Osteoblast (primary cell): Measurements from ENCODE around the gene CFAP90. TPM values are rescaled to one million over a fixed set of nuclear protein-coding genes. Genes with fewer than 3 reads are reported as not detected.

Experiments
- DNase-seq: peaks from one replicate; pipeline ENCODE4 v3.0.0; 2011; ENCODE audit warnings: low spot score, mixed read lengths; ENCODE audit not compliant: insufficient read length; ENCODE audit errors: missing footprints
- H2AFZ ChIP-seq: 2 replicates; pipeline ENCODE4 v1.6.0; 2011; ENCODE audit warnings: mild to moderate bottlenecking, low read length
- H3K27ac ChIP-seq: 2 replicates; pipeline ENCODE4 v1.5.1; 2011; ENCODE audit warnings: mild to moderate bottlenecking, low read depth, low read length, moderate library complexity
- H3K27me3 ChIP-seq: 2 replicates; pipeline ENCODE4 v1.6.0; 2012; ENCODE audit warnings: mild to moderate bottlenecking, control low read depth, inconsistent platforms, low read length, moderate library complexity; ENCODE audit not compliant: insufficient read depth
- H3K36me3 ChIP-seq: 2 replicates; pipeline ENCODE4 v1.5.1; 2011; ENCODE audit warnings: mild to moderate bottlenecking, low read length, control low read depth, moderate library complexity; ENCODE audit not compliant: insufficient read depth
- H3K4me1 ChIP-seq: 2 replicates; pipeline ENCODE4 v1.5.1; 2011; ENCODE audit warnings: mild to moderate bottlenecking, low read length, control low read depth, moderate library complexity; ENCODE audit not compliant: insufficient read depth
- H3K4me2 ChIP-seq: 2 replicates; pipeline ENCODE4 v1.6.0; 2011; ENCODE audit warnings: mild to moderate bottlenecking, low read length; ENCODE audit not compliant: insufficient read depth
- H3K4me3 ChIP-seq: fragments of 200-600 bp; sonication (generic); 3 replicates; pipeline ENCODE4 v1.5.1; 2012; ENCODE audit warnings: mild to moderate bottlenecking, low read length, inconsistent platforms; ENCODE audit not compliant: insufficient read depth
- H3K79me2 ChIP-seq: 2 replicates; pipeline ENCODE4 v1.6.0; 2012; ENCODE audit warnings: mild to moderate bottlenecking, low read length, control low read depth, inconsistent platforms; ENCODE audit not compliant: insufficient read depth
- H3K9me3 ChIP-seq: 2 replicates; pipeline ENCODE4 v1.5.1; 2011; ENCODE audit warnings: low read depth, low read length, control low read depth
- H4K20me1 ChIP-seq: 2 replicates; pipeline ENCODE4 v1.6.0; 2012; ENCODE audit warnings: mild to moderate bottlenecking, low read length, control low read depth; ENCODE audit not compliant: insufficient read depth
- total RNA-seq: library from RNA; depleted of rRNA; stranded (reverse); fragments of >200 nt; gene quantifications from 2 replicates; pipeline ENCODE4 v1.2.3, GENCODE V29; 2012
- TF ChIP-seq, protein P1 (sequence below): IDR thresholded peaks from 2 replicates; pipeline ENCODE4 v1.5.1; 2011; ENCODE audit warnings: mild to moderate bottlenecking, low read depth, low read length, moderate library complexity; ENCODE audit errors: extremely low read depth

Gene CFAP90
- total RNA-seq, 1 donor: 1.1 TPM

DNA sequence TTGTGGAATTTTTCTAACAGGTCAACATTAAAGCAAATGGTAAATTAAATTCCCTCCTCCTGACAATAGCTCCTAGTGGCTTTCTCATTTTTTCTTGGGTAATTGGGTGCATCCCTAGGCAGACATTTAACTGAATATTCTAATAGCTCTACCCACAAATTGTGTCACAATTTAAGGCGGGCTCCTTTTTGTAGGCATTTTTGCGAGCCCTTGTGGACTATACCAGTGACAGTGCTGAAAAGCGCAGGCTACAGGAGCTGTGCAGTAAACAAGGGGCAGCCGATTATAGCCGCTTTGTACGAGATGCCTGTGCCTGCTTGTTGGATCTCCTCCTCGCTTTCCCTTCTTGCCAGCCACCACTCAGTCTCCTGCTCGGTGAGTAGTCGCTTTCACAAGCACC is 38.0 kb upstream of the CFAP90 start:
- H3K79me2 ChIP-seq: no peaks in the 10 kb centered on the region
- no peak overlapping the region for H3K4me2 ChIP-seq
- peaks cover 55% of the 10 kb centered on the region for H3K36me3 ChIP-seq
- H3K27me3 ChIP-seq: no peaks in the 10 kb centered on the region
- no peak overlapping the region for H3K27ac ChIP-seq
- DNase-seq: no peak
- no peak overlapping the region for H3K4me3 ChIP-seq
- H4K20me1 ChIP-seq: no peaks in the 10 kb centered on the region
- no peaks in the 10 kb centered on the region for H3K4me1 ChIP-seq
- no peaks in the 10 kb centered on the region for H3K9me3 ChIP-seq
- no peak overlapping the region for H2AFZ ChIP-seq
- TF ChIP-seq, protein P1, sequence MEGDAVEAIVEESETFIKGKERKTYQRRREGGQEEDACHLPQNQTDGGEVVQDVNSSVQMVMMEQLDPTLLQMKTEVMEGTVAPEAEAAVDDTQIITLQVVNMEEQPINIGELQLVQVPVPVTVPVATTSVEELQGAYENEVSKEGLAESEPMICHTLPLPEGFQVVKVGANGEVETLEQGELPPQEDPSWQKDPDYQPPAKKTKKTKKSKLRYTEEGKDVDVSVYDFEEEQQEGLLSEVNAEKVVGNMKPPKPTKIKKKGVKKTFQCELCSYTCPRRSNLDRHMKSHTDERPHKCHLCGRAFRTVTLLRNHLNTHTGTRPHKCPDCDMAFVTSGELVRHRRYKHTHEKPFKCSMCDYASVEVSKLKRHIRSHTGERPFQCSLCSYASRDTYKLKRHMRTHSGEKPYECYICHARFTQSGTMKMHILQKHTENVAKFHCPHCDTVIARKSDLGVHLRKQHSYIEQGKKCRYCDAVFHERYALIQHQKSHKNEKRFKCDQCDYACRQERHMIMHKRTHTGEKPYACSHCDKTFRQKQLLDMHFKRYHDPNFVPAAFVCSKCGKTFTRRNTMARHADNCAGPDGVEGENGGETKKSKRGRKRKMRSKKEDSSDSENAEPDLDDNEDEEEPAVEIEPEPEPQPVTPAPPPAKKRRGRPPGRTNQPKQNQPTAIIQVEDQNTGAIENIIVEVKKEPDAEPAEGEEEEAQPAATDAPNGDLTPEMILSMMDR: no peak

DNA sequence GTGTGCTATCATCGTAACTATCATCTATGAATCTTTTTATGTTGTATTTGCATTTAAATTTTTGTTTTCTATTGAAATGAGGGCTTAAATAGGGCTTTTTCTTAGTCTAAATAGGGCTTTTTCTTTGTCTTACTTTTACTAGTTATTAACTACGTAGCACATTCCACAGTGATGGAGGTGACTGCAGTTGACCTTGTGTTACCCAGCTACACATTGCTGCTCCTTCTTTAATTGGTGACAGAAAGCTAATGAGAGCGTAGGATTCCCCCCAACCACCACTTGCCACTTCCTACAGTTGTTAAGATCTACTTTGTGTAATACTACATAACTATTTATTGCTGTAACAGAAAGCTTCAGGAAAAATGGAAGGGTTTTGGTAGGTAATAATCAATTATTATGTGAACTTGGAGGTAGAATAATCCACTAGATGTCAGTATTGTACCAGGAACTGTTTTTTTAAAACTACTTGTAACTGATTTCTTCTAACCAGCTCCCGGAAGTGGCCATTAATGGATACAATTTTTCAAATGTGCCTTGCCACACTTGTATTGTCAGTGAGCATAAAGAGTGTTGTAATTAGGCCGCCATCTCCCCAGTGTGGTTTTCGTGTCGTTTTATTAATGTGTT is 36.0 kb upstream of the CFAP90 start:
- H3K79me2 ChIP-seq: peaks cover 6% of the 10 kb centered on the region
- no peaks in the 10 kb centered on the region for H3K9me3 ChIP-seq
- H3K27me3 ChIP-seq: no peaks in the 10 kb centered on the region
- peak; percentile 55 for DNase-seq
- no peak overlapping the region for H3K4me3 ChIP-seq
- no peaks in the 10 kb centered on the region for H3K4me1 ChIP-seq
- no peak overlapping the region for H3K27ac ChIP-seq
- H4K20me1 ChIP-seq: no peaks in the 10 kb centered on the region
- H3K36me3 ChIP-seq: peaks cover 60% of the 10 kb centered on the region
- TF ChIP-seq, protein P1: peak; percentile 64
- no peak overlapping the region for H3K4me2 ChIP-seq
- no peak overlapping the region for H2AFZ ChIP-seq

DNA sequence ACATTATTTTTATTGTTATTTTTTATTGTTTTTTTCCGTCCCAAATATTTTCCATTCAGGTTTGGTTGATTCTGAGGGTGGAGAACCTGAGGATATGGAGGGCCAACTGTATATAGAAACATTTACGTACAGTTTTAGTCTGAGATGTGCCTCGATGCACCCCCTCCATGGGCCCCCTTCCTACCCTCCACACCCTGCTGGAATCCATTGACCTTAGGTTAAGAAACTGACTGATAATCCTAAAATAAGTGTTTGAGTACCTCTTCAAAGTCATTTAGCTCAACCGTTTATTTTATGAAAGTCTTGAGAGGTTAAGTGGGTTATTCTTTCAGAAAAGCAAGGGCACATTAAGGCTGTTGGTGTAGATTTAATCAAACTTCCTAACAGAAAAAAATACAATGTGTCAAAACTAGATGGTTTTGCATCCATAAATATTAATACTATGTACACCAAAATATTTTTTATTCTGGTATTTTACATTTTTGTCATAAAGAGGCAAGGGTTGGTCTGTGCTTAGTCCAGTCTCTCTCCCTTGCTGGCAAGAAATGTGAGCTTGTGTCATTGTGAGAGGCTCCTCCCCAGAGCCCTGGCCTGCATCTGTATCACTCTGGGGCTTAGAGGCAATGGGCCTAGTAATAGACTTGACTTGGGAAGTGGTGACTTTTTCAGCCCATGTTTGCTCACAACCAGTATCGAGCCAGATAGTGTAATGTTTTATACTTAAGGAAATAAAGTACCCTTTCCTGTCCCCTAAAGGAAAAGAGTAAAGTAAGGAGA is 33.7 kb upstream of the CFAP90 start:
- H3K4me1 ChIP-seq: no peaks in the 10 kb centered on the region
- H3K79me2 ChIP-seq: peaks cover 29% of the 10 kb centered on the region
- no peak overlapping the region for H2AFZ ChIP-seq
- no peak for DNase-seq
- no peaks in the 10 kb centered on the region for H3K27me3 ChIP-seq
- H3K4me3 ChIP-seq: no peak overlapping the region
- H3K36me3 ChIP-seq: peaks cover 59% of the 10 kb centered on the region
- no peaks in the 10 kb centered on the region for H3K9me3 ChIP-seq
- H3K4me2 ChIP-seq: no peak overlapping the region
- peaks cover 10% of the 10 kb centered on the region for H4K20me1 ChIP-seq
- TF ChIP-seq, protein P1: no peak
- no peak overlapping the region for H3K27ac ChIP-seq

DNA sequence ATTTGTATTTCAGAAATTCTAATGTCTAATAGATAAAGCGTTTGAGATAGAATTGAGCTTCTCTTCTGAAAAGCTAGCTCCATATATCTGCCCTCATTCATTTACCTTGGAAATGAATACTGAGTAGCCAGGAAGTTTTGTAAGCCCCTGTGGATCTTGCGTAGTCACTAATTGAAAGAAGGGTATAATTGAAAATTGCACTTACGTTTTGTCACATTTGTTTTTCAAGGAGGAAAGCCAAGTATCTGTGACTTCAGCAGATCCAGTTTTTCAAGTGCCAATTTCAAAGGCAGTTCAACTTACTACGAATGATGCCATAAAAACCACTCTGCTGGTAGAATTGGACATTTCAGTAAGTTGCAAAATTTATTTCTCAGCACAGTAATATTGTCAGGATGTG is 32.0 kb upstream of the CFAP90 start:
- H3K36me3 ChIP-seq: peaks cover 59% of the 10 kb centered on the region
- no peak overlapping the region for H3K4me3 ChIP-seq
- TF ChIP-seq, protein P1: no peak
- H4K20me1 ChIP-seq: peaks cover 20% of the 10 kb centered on the region
- peaks cover 12% of the 10 kb centered on the region for H3K4me1 ChIP-seq
- no peak overlapping the region for H2AFZ ChIP-seq
- peaks cover 32% of the 10 kb centered on the region for H3K79me2 ChIP-seq
- no peak for DNase-seq
- H3K4me2 ChIP-seq: no peak overlapping the region
- H3K27ac ChIP-seq: no peak overlapping the region
- no peaks in the 10 kb centered on the region for H3K27me3 ChIP-seq
- no peaks in the 10 kb centered on the region for H3K9me3 ChIP-seq
